Keratinocyte (primary cell): Measurements from ENCODE around the gene CC2D2A.

ENCODE experiments used
- EZH2 ChIP-seq: IDR thresholded peaks from one replicate; pipeline ENCODE4 v1.6.1; 2012; ENCODE audit warnings: inconsistent platforms, mild to moderate bottlenecking, low read length, moderate library complexity
- TF ChIP-seq, protein P1 (sequence below), 3 experiments: IDR thresholded peaks in 1 of 3; conservative IDR thresholded peaks in 1 of 3; optimal IDR thresholded peaks in 1 of 3; 2 replicates in 2 of 3; 3 replicates in 1 of 3; pipeline versions ENCODE3 to v1.5.1; 2011; ENCODE audit warnings: low read length in 3 of 3, mild to moderate bottlenecking in 3 of 3, moderate library complexity in 2 of 3, control low read depth in 1 of 3, inconsistent platforms in 1 of 3; ENCODE audit not compliant: insufficient read depth in 2 of 3; ENCODE audit errors: extremely low read depth in 1 of 3

DNA sequence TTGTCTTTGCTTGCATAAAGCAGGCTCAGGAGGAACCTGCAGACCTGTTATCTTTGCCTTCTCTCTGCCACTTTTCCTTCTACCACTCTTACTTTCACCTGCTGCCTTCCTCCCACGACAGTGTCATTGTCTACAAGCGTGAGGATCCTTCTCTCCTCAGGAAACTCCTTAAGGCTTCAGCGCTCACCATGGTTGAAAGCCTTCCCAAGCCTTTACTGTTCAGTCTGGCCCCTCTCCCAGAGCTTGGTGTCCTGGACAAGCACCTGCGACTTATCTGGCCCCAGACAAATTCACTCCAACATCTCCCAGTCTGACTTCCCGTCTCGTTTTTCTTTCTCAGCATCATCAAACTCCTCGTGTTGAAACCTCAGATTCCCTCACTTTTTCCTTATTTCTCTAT, 31.0 kb downstream of the CC2D2A start:
- TF ChIP-seq, protein P1, sequence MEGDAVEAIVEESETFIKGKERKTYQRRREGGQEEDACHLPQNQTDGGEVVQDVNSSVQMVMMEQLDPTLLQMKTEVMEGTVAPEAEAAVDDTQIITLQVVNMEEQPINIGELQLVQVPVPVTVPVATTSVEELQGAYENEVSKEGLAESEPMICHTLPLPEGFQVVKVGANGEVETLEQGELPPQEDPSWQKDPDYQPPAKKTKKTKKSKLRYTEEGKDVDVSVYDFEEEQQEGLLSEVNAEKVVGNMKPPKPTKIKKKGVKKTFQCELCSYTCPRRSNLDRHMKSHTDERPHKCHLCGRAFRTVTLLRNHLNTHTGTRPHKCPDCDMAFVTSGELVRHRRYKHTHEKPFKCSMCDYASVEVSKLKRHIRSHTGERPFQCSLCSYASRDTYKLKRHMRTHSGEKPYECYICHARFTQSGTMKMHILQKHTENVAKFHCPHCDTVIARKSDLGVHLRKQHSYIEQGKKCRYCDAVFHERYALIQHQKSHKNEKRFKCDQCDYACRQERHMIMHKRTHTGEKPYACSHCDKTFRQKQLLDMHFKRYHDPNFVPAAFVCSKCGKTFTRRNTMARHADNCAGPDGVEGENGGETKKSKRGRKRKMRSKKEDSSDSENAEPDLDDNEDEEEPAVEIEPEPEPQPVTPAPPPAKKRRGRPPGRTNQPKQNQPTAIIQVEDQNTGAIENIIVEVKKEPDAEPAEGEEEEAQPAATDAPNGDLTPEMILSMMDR (optimal IDR thresholded peaks at IDR 0.05 in 1 of 3, IDR thresholded peaks at IDR 0.05 in 1 of 3, conservative IDR thresholded peaks at IDR 0.05 in 1 of 3; ENCODE audit: extremely low read depth in 1 of 3, insufficient read depth in 2 of 3, low read length in 3 of 3), result no peak
- no peak for TF ChIP-seq EZH2
